A549 (cell line): Measurements from ENCODE around the gene HOXA5.

ENCODE experiments used
- CBX2 ChIP-seq: fragments of 200-600 bp; sonication (generic); IDR thresholded peaks from 2 replicates; pipeline ENCODE4 v1.6.1; 2016; ENCODE audit warnings: low read depth, mild to moderate bottlenecking, borderline replicate concordance
- CTCF ChIP-seq: fragments of >200 bp; sonication (Bioruptor Twin); formaldehyde crosslinking; IDR thresholded peaks from 3 replicates; pipeline ENCODE4 v1.5.1; 2016
- SREBF2 ChIP-seq: fragments of 450-650 bp; IDR thresholded peaks from 2 replicates; pipeline ENCODE4 v1.6.1; 2014; ENCODE audit warnings: mild to moderate bottlenecking, moderate library complexity
- ZFP36 ChIP-seq: fragments of 450-650 bp; IDR thresholded peaks from 2 replicates; pipeline ENCODE4 v1.6.1; 2014; ENCODE audit warnings: borderline replicate concordance; ENCODE audit not compliant: partially characterized antibody
- TF ChIP-seq, protein P1 (sequence below): fragments of 150-350 bp; IDR thresholded peaks from 2 replicates; pipeline ENCODE4 v1.6.1; 2014; ENCODE audit warnings: low read depth, mild to moderate bottlenecking, low read length
- TF ChIP-seq, protein P2 (sequence below): IDR thresholded peaks from 2 replicates; pipeline ENCODE4 v1.6.1; 2012

DNA sequence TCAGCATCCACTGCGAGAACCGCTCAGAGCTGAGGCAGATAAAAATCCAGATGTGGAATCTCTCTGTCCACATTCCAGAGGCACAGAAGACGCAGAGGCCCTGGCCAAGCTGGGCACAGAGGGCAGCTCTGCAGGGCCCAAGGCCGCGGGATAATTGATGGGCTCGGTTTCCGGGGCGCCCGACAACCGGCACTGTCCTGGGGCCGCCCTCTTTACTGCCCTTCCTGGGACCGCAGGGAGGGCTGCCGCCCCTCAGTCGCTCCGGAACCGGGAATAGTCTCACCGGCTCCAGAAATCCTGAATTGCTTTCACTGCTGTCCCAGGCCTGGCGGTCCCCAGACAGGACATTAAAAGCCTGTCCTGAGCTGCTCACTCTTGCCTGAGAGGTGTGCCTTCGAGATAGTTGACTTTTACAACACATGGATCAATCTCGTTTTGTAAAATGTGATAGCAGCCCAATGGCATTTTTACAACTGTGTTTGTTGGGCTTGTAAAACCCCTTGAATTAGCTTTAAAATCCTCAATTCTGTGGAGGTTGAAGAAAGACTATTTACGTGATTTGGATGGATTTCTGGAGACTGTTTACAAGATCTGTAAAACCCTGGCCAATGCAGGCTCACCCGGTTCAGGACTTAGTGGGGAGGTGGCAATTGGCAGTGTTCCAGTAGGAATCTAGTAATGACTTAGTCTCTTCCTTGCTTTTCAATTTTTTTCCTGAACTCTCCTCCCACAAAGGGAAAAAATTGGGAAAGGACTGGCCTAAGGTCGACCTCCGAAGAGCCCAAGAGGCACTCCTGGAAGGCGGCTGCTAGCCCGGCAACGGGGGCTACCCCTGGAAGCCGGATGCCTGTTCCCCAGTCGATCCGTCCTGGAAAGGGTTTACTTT is 5.5 kb upstream of the HOXA5 start:
- TF ChIP-seq ZFP36 (no peak), CTCF (no peak), CBX2 (no peak), SREBF2 (no peak)
- TF ChIP-seq, protein P1, sequence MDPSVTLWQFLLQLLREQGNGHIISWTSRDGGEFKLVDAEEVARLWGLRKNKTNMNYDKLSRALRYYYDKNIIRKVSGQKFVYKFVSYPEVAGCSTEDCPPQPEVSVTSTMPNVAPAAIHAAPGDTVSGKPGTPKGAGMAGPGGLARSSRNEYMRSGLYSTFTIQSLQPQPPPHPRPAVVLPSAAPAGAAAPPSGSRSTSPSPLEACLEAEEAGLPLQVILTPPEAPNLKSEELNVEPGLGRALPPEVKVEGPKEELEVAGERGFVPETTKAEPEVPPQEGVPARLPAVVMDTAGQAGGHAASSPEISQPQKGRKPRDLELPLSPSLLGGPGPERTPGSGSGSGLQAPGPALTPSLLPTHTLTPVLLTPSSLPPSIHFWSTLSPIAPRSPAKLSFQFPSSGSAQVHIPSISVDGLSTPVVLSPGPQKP = no peak
- TF ChIP-seq, protein P2, sequence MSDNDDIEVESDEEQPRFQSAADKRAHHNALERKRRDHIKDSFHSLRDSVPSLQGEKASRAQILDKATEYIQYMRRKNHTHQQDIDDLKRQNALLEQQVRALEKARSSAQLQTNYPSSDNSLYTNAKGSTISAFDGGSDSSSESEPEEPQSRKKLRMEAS = no peak
